Neural cell (in vitro differentiated cells): ENCODE data around the gene GPRC5B.

ENCODE experiments used
- EZH2 ChIP-seq: fragments of 200-600, 300-800 bp; shearing (Covaris generic), sonication (generic); IDR thresholded peaks from 2 replicates; pipeline ENCODE4 v1.6.1; 2014; ENCODE audit warnings: antibody characterized with exemption, low read length, borderline replicate concordance, mild to moderate bottlenecking; ENCODE audit not compliant: insufficient read depth, poor library complexity, severe bottlenecking
- MXI1 ChIP-seq: fragments of 450-650 bp; conservative IDR thresholded peaks from 2 replicates; pipeline ENCODE4 v1.6.1; 2014; ENCODE audit warnings: antibody characterized with exemption, mild to moderate bottlenecking; ENCODE audit not compliant: poor library complexity, severe bottlenecking
- POLR2AphosphoS5 ChIP-seq: IDR thresholded peaks from 2 replicates; pipeline ENCODE4 v1.6.1; 2012
- TAF1 ChIP-seq: IDR thresholded peaks from 2 replicates; pipeline ENCODE4 v1.6.1; 2012; ENCODE audit warnings: low read depth
- TF ChIP-seq, protein P1 (sequence below): IDR thresholded peaks from 2 replicates; pipeline ENCODE4 v1.6.1; 2012; ENCODE audit warnings: borderline replicate concordance
- TF ChIP-seq, protein P2 (sequence below): fragments of 450-650 bp; IDR thresholded peaks from 2 replicates; pipeline ENCODE4 v1.5.1; 2014; ENCODE audit warnings: antibody characterized with exemption, mild to moderate bottlenecking, moderate library complexity; ENCODE audit not compliant: poor library complexity, severe bottlenecking

DNA sequence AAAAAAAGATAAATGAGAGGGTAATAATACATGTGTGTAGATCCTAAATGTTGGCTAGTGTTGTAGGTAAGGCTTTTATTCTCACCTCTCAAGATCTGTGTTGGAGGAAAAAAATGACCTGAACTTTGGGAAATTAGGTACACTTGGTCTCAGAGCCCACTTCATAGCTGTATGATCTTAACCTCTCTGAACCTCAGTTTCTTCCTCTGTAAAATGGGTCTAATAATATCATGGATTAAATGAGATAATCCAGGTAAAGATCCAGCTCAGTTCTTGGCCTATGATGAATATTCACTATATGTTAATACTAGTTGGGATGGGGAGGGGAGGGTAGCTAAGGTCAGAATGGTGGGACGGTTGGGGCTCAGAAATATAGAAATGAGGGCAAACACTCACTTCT lies 24.3 kb upstream of the GPRC5B start:
- TF ChIP-seq EZH2 (no peak), TAF1 (no peak), MXI1 (no peak), POLR2AphosphoS5 (no peak)
- TF ChIP-seq, protein P1, sequence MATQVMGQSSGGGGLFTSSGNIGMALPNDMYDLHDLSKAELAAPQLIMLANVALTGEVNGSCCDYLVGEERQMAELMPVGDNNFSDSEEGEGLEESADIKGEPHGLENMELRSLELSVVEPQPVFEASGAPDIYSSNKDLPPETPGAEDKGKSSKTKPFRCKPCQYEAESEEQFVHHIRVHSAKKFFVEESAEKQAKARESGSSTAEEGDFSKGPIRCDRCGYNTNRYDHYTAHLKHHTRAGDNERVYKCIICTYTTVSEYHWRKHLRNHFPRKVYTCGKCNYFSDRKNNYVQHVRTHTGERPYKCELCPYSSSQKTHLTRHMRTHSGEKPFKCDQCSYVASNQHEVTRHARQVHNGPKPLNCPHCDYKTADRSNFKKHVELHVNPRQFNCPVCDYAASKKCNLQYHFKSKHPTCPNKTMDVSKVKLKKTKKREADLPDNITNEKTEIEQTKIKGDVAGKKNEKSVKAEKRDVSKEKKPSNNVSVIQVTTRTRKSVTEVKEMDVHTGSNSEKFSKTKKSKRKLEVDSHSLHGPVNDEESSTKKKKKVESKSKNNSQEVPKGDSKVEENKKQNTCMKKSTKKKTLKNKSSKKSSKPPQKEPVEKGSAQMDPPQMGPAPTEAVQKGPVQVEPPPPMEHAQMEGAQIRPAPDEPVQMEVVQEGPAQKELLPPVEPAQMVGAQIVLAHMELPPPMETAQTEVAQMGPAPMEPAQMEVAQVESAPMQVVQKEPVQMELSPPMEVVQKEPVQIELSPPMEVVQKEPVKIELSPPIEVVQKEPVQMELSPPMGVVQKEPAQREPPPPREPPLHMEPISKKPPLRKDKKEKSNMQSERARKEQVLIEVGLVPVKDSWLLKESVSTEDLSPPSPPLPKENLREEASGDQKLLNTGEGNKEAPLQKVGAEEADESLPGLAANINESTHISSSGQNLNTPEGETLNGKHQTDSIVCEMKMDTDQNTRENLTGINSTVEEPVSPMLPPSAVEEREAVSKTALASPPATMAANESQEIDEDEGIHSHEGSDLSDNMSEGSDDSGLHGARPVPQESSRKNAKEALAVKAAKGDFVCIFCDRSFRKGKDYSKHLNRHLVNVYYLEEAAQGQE: no peak
- TF ChIP-seq, protein P2, sequence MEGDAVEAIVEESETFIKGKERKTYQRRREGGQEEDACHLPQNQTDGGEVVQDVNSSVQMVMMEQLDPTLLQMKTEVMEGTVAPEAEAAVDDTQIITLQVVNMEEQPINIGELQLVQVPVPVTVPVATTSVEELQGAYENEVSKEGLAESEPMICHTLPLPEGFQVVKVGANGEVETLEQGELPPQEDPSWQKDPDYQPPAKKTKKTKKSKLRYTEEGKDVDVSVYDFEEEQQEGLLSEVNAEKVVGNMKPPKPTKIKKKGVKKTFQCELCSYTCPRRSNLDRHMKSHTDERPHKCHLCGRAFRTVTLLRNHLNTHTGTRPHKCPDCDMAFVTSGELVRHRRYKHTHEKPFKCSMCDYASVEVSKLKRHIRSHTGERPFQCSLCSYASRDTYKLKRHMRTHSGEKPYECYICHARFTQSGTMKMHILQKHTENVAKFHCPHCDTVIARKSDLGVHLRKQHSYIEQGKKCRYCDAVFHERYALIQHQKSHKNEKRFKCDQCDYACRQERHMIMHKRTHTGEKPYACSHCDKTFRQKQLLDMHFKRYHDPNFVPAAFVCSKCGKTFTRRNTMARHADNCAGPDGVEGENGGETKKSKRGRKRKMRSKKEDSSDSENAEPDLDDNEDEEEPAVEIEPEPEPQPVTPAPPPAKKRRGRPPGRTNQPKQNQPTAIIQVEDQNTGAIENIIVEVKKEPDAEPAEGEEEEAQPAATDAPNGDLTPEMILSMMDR: no peak
